ENCODE results near the gene CNKSR1.

Gene CNKSR1

GRCh38 chr1:26164861-26165842 lies 12.1 kb upstream of the CNKSR1 start:
- Histone ChIP-seq H3K27ac (ENCODE audit: extremely low read depth, low read depth, low read length) (no peak overlapping the region), H3K4me1 (ENCODE audit: control insufficient read depth, insufficient read depth, low read length) (peaks cover 7% of the 10 kb centered on the region; the same call in 1 of the 2 replicates), H3K36me3 (ENCODE audit: control insufficient read depth in 2 of 2, insufficient read depth in 1 of 2, low read length in 2 of 2) (no peaks in the 10 kb centered on the region), H3K4me3 (ENCODE audit: low read depth, low read length) (no peak overlapping the region), H3K9me3 (ENCODE audit: control insufficient read depth, insufficient read depth, low read depth, low read length) (no peaks in the 10 kb centered on the region)
- ChIA-PET CTCF (interaction anchor here (1.1 to 1.6 kb wide), 4 partner anchors 8 to 129 kb away, joined by 3 to 6 read pairs (median 3); partner anchors contain the start of gene CEP85), POLR2A (no interaction called here)
- TF ChIP-seq ZNF600 (tag by site-specific recombination; IDR thresholded peaks at IDR 0.05) (no peak; the same call in 1 of the 2 replicates), SCRT2 (tag by site-specific recombination; IDR thresholded peaks at IDR 0.05) (no peak), KLF8 (tag by site-specific recombination; IDR thresholded peaks at IDR 0.05) (no peak), ZNF146 (tag by site-specific recombination; IDR thresholded peaks at IDR 0.05) (no peak), ZNF155 (tag by site-specific recombination; IDR thresholded peaks at IDR 0.05) (no peak), ZNF449 (tag by site-specific recombination; IDR thresholded peaks at IDR 0.05) (no peak), GLI4 (tag by site-specific recombination; IDR thresholded peaks at IDR 0.05) (no peak), SP3 (tag by site-specific recombination; IDR thresholded peaks at IDR 0.05) (no peak), KLF17 (tag by site-specific recombination; IDR thresholded peaks at IDR 0.05) (peak; percentile 8; the same call in 1 of the 2 replicates), MEIS1 (CRISPR knock-in tag; IDR thresholded peaks at IDR 0.05; ENCODE audit: borderline replicate concordance) (no peak), ZNF561 (tag by site-specific recombination; IDR thresholded peaks at IDR 0.05; ENCODE audit: borderline replicate concordance) (no peak), ZNF23 (tag by site-specific recombination; IDR thresholded peaks at IDR 0.05; ENCODE audit: borderline replicate concordance) (no peak), ZBTB7A (tag by site-specific recombination; IDR thresholded peaks at IDR 0.05; ENCODE audit: low read depth) (0 out of 2 replicates have a peak, but pooled peaks have one; percentile 3), ZNF785 (tag by site-specific recombination; IDR thresholded peaks at IDR 0.05) (no peak), ZNF837 (tag by site-specific recombination; IDR thresholded peaks at IDR 0.05) (no peak), WT1 (tag by site-specific recombination; IDR thresholded peaks at IDR 0.05) (no peak), ZNF341 (tag by site-specific recombination; IDR thresholded peaks at IDR 0.05; ENCODE audit: low read depth) (peak; percentile 53), ZBTB48 (tag by site-specific recombination; IDR thresholded peaks at IDR 0.05) (peak; percentile 66; the same call in 1 of the 2 replicates), ZNF248 (tag by site-specific recombination; IDR thresholded peaks at IDR 0.05) (no peak), ZNF354C (tag by site-specific recombination; IDR thresholded peaks at IDR 0.05; ENCODE audit: borderline replicate concordance, low read depth) (no peak), GLIS1 (tag by site-specific recombination; IDR thresholded peaks at IDR 0.05) (no peak), ZNF555 (tag by site-specific recombination; conservative IDR thresholded peaks at IDR 0.05) (no peak), HIC1 (tag by site-specific recombination; IDR thresholded peaks at IDR 0.05) (no peak), ZNF174 (tag by site-specific recombination; IDR thresholded peaks at IDR 0.05) (no peak)
- TF ChIP-seq, protein P1, sequence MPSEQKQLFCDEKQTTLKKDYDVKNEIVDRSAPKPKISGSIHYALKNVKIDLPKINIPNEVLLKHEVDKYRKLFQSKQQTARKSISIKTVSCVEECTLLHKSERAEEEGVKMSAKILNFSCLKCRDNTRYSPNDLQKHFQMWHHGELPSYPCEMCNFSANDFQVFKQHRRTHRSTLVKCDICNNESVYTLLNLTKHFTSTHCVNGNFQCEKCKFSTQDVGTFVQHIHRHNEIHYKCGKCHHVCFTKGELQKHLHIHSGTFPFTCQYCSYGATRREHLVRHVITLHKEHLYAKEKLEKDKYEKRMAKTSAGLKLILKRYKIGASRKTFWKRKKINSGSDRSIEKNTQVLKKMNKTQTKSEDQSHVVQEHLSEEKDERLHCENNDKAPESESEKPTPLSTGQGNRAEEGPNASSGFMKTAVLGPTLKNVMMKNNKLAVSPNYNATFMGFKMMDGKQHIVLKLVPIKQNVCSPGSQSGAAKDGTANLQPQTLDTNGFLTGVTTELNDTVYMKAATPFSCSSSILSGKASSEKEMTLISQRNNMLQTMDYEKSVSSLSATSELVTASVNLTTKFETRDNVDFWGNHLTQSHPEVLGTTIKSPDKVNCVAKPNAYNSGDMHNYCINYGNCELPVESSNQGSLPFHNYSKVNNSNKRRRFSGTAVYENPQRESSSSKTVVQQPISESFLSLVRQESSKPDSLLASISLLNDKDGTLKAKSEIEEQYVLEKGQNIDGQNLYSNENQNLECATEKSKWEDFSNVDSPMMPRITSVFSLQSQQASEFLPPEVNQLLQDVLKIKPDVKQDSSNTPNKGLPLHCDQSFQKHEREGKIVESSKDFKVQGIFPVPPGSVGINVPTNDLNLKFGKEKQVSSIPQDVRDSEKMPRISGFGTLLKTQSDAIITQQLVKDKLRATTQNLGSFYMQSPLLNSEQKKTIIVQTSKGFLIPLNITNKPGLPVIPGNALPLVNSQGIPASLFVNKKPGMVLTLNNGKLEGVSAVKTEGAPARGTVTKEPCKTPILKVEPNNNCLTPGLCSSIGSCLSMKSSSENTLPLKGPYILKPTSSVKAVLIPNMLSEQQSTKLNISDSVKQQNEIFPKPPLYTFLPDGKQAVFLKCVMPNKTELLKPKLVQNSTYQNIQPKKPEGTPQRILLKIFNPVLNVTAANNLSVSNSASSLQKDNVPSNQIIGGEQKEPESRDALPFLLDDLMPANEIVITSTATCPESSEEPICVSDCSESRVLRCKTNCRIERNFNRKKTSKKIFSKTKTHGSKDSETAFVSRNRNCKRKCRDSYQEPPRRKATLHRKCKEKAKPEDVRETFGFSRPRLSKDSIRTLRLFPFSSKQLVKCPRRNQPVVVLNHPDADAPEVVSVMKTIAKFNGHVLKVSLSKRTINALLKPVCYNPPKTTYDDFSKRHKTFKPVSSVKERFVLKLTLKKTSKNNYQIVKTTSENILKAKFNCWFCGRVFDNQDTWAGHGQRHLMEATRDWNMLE (tag by site-specific recombination; conservative IDR thresholded peaks at IDR 0.05; ENCODE audit: low read depth) = no peak

Measured in HEK293 (cell line).